HEK293 (cell line): ENCODE results near the gene METTL16.

Source experiments
- BCL11A ChIP-seq: fragments of 450-650 bp; formaldehyde crosslinking; IDR thresholded peaks from 2 replicates; pipeline ENCODE4 v1.5.1; 2016; ENCODE audit warnings: low read depth, missing biosample characterization, missing genetic modification characterization
- GLI2 ChIP-seq: fragments of 450-650 bp; formaldehyde crosslinking; IDR thresholded peaks from 2 replicates; pipeline ENCODE4; 2017; ENCODE audit warnings: missing biosample characterization, missing genetic modification characterization, low read depth, borderline replicate concordance
- IKZF3 ChIP-seq: fragments of 450-650 bp; IDR thresholded peaks from 2 replicates; pipeline ENCODE4 v1.5.0; 2018; ENCODE audit warnings: missing biosample characterization, mild to moderate bottlenecking, missing genetic modification characterization, moderate library complexity
- RBAK ChIP-seq: fragments of 450-650 bp; formaldehyde crosslinking; IDR thresholded peaks from 2 replicates; pipeline ENCODE4 v1.5.1; 2016; ENCODE audit warnings: missing biosample characterization, missing genetic modification characterization
- WT1 ChIP-seq: fragments of 450-650 bp; formaldehyde crosslinking; IDR thresholded peaks from 2 replicates; pipeline ENCODE4 v1.5.1; 2016; ENCODE audit warnings: missing biosample characterization, missing genetic modification characterization
- YY1 ChIP-seq: fragments of 450-650 bp; formaldehyde crosslinking; IDR thresholded peaks from 2 replicates; pipeline ENCODE4 v1.5.1; 2018; ENCODE audit warnings: missing biosample characterization, missing genetic modification characterization
- ZBTB17 ChIP-seq: fragments of 450-650 bp; formaldehyde crosslinking; IDR thresholded peaks from 2 replicates; pipeline ENCODE4 v1.5.1; 2016; ENCODE audit warnings: missing biosample characterization, missing genetic modification characterization
- ZBTB8A ChIP-seq: fragments of 450-650 bp; formaldehyde crosslinking; IDR thresholded peaks from 2 replicates; pipeline ENCODE4 v1.5.1; 2016; ENCODE audit warnings: missing biosample characterization, missing genetic modification characterization
- ZFP3 ChIP-seq: fragments of 450-650 bp; formaldehyde crosslinking; IDR thresholded peaks from 2 replicates; pipeline ENCODE4 v1.5.1; 2016; ENCODE audit warnings: low read depth, missing biosample characterization, missing genetic modification characterization
- ZNF114 ChIP-seq: fragments of 450-650 bp; formaldehyde crosslinking; IDR thresholded peaks from 2 replicates; pipeline ENCODE4 v1.5.0; 2017; ENCODE audit warnings: missing biosample characterization, missing genetic modification characterization
- ZNF138 ChIP-seq: fragments of 450-650 bp; formaldehyde crosslinking; IDR thresholded peaks from 2 replicates; pipeline ENCODE4 v1.5.1; 2016; ENCODE audit warnings: missing biosample characterization, missing genetic modification characterization, borderline replicate concordance
- ZNF140 ChIP-seq: fragments of 450-650 bp; formaldehyde crosslinking; IDR thresholded peaks from 2 replicates; pipeline ENCODE4 v1.5.1; 2016; ENCODE audit warnings: missing biosample characterization, missing genetic modification characterization
- ZNF211 ChIP-seq: fragments of 450-650 bp; formaldehyde crosslinking; IDR thresholded peaks from 2 replicates; pipeline ENCODE4 v1.5.1; 2016; ENCODE audit warnings: low read depth, missing biosample characterization, missing genetic modification characterization
- ZNF248 ChIP-seq: fragments of 450-650 bp; formaldehyde crosslinking; IDR thresholded peaks from 2 replicates; pipeline ENCODE4 v1.5.1; 2017; ENCODE audit warnings: missing biosample characterization, missing genetic modification characterization
- ZNF423 ChIP-seq: fragments of 450-650 bp; formaldehyde crosslinking; IDR thresholded peaks from 2 replicates; pipeline ENCODE4 v1.5.1; 2016; ENCODE audit warnings: missing biosample characterization, missing genetic modification characterization
- ZNF426 ChIP-seq: fragments of 450-650 bp; formaldehyde crosslinking; IDR thresholded peaks from 2 replicates; pipeline ENCODE4 v1.5.1; 2017; ENCODE audit warnings: missing biosample characterization, missing genetic modification characterization, mild to moderate bottlenecking, inconsistent platforms, moderate library complexity
- ZNF544 ChIP-seq: fragments of 450-650 bp; formaldehyde crosslinking; IDR thresholded peaks from 2 replicates; pipeline ENCODE4 v1.5.0; 2017; ENCODE audit warnings: missing biosample characterization, missing genetic modification characterization
- ZNF549 ChIP-seq: fragments of 450-650 bp; IDR thresholded peaks from 2 replicates; pipeline ENCODE4 v1.5.1; 2018; ENCODE audit warnings: missing biosample characterization, missing genetic modification characterization, mild to moderate bottlenecking, inconsistent platforms, moderate library complexity
- ZNF558 ChIP-seq: fragments of 450-650 bp; formaldehyde crosslinking; IDR thresholded peaks from 2 replicates; pipeline ENCODE4 v1.5.1; 2016; ENCODE audit warnings: missing biosample characterization, missing genetic modification characterization
- ZNF596 ChIP-seq: fragments of 450-650 bp; IDR thresholded peaks from 2 replicates; pipeline ENCODE4 v1.5.0; 2018; ENCODE audit warnings: missing biosample characterization, mild to moderate bottlenecking, missing genetic modification characterization, moderate library complexity
- ZNF624 ChIP-seq: fragments of 450-650 bp; formaldehyde crosslinking; IDR thresholded peaks from 2 replicates; pipeline ENCODE4 v1.5.1; 2017; ENCODE audit warnings: missing biosample characterization, missing genetic modification characterization
- ZNF626 ChIP-seq: fragments of 450-650 bp; sonication (Bioruptor Pico); formaldehyde crosslinking; IDR thresholded peaks from 2 replicates; pipeline ENCODE4 v1.5.1; 2018; ENCODE audit warnings: missing biosample characterization, missing genetic modification characterization, inconsistent platforms
- ZNF629 ChIP-seq: fragments of 450-650 bp; formaldehyde crosslinking; IDR thresholded peaks from 2 replicates; pipeline ENCODE4 v1.5.1; 2017; ENCODE audit warnings: missing biosample characterization, missing genetic modification characterization
- ZNF654 ChIP-seq: fragments of 450-650 bp; formaldehyde crosslinking; IDR thresholded peaks from 2 replicates; pipeline ENCODE4 v1.5.1; 2016; ENCODE audit warnings: low read depth, missing biosample characterization, missing genetic modification characterization
- ZNF664 ChIP-seq: fragments of 450-650 bp; formaldehyde crosslinking; IDR thresholded peaks from 2 replicates; pipeline ENCODE4 v1.5.1; 2016; ENCODE audit warnings: missing biosample characterization, missing genetic modification characterization
- ZSCAN16 ChIP-seq: fragments of 450-650 bp; formaldehyde crosslinking; IDR thresholded peaks from 2 replicates; pipeline ENCODE4 v1.5.1; 2016; ENCODE audit warnings: missing biosample characterization, missing genetic modification characterization
- ZSCAN23 ChIP-seq: fragments of 450-650 bp; formaldehyde crosslinking; IDR thresholded peaks from 2 replicates; pipeline ENCODE4 v1.5.1; 2016; ENCODE audit warnings: missing biosample characterization, missing genetic modification characterization
- TF ChIP-seq, protein P1 (sequence below): fragments of 450-650 bp; formaldehyde crosslinking; IDR thresholded peaks from 2 replicates; pipeline ENCODE4 v1.5.1; 2016; ENCODE audit warnings: missing biosample characterization, missing genetic modification characterization
- TF ChIP-seq, protein P2 (sequence below): fragments of 450-650 bp; formaldehyde crosslinking; IDR thresholded peaks from 2 replicates; pipeline ENCODE4 v1.5.1; 2016; ENCODE audit warnings: missing biosample characterization, missing genetic modification characterization
- TF ChIP-seq, protein P3 (sequence below): fragments of 450-650 bp; formaldehyde crosslinking; IDR thresholded peaks from 2 replicates; pipeline ENCODE4 v1.5.1; 2016; ENCODE audit warnings: missing biosample characterization, missing genetic modification characterization, low read depth
- TF ChIP-seq, protein P4 (sequence below): fragments of 450-650 bp; formaldehyde crosslinking; conservative IDR thresholded peaks from 2 replicates; pipeline ENCODE4 v1.5.1; 2016; ENCODE audit warnings: low read depth, missing biosample characterization, missing genetic modification characterization
- TF ChIP-seq, protein P5 (sequence below): fragments of 450-650 bp; formaldehyde crosslinking; IDR thresholded peaks from 2 replicates; pipeline ENCODE4 v1.5.1; 2016; ENCODE audit warnings: missing biosample characterization, missing genetic modification characterization

The METTL16 gene

DNA sequence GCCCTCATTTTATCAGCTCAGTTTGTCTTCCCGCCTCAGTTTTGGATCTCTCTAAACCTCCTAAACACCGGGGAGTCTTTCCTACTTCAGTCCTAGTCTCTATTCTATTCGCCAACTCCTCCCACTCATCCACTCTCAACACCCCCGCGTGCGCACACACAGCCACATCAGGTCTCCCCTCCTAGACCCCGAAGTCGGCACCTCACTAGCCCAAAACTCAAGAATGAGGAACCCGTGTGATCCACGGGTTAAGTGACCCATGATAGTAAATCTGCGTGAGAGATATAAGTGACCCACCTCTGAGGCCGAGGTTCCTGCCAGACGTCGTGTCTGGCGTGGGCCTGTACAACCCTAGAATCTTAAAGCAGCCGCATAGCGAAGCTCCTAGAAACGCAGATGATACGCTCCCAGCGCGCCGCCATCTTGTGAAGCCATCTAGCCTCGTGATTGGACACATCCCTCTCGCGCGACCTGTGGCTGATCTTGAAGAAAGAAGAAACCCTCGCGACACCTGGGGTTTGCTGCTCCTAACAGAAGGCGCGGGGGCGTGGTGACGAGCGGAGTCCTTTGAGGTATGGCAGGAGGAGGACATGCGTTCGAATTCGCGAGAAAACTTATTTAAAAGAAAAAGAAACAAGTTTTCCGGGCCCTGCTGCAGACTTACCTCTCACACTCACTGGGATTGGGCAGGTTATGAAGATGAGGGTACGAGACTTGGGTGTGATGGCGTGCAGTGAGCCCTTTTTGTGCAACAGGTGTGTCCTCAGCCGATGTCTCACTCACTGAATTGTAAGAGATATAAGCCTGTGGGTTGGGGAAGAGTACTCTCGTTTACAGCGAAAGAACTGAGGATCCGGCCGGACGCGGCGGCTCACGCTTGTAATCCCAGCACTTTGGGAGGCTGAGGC is at the start of gene METTL16 (continued):
- no peak for TF ChIP-seq ZNF423
- no peak for TF ChIP-seq GLI2
- TF ChIP-seq, protein P1, sequence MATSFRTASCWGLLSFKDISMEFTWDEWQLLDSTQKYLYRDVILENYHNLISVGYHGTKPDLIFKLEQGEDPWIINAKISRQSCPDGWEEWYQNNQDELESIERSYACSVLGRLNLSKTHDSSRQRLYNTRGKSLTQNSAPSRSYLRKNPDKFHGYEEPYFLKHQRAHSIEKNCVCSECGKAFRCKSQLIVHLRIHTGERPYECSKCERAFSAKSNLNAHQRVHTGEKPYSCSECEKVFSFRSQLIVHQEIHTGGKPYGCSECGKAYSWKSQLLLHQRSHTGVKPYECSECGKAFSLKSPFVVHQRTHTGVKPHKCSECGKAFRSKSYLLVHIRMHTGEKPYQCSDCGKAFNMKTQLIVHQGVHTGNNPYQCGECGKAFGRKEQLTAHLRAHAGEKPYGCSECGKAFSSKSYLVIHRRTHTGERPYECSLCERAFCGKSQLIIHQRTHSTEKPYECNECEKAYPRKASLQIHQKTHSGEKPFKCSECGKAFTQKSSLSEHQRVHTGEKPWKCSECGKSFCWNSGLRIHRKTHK, result no peak
- no peak for TF ChIP-seq ZNF114 (tag by site-specific recombination)
- TF ChIP-seq ZNF544 (tag by site-specific recombination), result no peak
- no peak for TF ChIP-seq ZNF248 (tag by site-specific recombination)
- no peak for TF ChIP-seq ZSCAN16
- TF ChIP-seq ZNF629, result peak; percentile 39; the same call in 1 of the 2 replicates
- no peak for TF ChIP-seq ZBTB8A (tag by site-specific recombination)
- TF ChIP-seq ZNF426, result no peak
- TF ChIP-seq ZNF211, result no peak
- no peak for TF ChIP-seq ZNF624 (tag by site-specific recombination)
- TF ChIP-seq BCL11A, result no peak
- TF ChIP-seq, protein P2, sequence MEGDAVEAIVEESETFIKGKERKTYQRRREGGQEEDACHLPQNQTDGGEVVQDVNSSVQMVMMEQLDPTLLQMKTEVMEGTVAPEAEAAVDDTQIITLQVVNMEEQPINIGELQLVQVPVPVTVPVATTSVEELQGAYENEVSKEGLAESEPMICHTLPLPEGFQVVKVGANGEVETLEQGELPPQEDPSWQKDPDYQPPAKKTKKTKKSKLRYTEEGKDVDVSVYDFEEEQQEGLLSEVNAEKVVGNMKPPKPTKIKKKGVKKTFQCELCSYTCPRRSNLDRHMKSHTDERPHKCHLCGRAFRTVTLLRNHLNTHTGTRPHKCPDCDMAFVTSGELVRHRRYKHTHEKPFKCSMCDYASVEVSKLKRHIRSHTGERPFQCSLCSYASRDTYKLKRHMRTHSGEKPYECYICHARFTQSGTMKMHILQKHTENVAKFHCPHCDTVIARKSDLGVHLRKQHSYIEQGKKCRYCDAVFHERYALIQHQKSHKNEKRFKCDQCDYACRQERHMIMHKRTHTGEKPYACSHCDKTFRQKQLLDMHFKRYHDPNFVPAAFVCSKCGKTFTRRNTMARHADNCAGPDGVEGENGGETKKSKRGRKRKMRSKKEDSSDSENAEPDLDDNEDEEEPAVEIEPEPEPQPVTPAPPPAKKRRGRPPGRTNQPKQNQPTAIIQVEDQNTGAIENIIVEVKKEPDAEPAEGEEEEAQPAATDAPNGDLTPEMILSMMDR (tag by site-specific recombination), result no peak
- TF ChIP-seq, protein P3, sequence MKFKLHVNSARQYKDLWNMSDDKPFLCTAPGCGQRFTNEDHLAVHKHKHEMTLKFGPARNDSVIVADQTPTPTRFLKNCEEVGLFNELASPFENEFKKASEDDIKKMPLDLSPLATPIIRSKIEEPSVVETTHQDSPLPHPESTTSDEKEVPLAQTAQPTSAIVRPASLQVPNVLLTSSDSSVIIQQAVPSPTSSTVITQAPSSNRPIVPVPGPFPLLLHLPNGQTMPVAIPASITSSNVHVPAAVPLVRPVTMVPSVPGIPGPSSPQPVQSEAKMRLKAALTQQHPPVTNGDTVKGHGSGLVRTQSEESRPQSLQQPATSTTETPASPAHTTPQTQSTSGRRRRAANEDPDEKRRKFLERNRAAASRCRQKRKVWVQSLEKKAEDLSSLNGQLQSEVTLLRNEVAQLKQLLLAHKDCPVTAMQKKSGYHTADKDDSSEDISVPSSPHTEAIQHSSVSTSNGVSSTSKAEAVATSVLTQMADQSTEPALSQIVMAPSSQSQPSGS (tag by site-specific recombination), result no peak
- no peak for TF ChIP-seq ZNF138 (tag by site-specific recombination)
- TF ChIP-seq ZNF664 (tag by site-specific recombination), result peak; percentile 21; the same call in 1 of the 2 replicates
- TF ChIP-seq ZNF558 (tag by site-specific recombination), result no peak
- TF ChIP-seq, protein P4, sequence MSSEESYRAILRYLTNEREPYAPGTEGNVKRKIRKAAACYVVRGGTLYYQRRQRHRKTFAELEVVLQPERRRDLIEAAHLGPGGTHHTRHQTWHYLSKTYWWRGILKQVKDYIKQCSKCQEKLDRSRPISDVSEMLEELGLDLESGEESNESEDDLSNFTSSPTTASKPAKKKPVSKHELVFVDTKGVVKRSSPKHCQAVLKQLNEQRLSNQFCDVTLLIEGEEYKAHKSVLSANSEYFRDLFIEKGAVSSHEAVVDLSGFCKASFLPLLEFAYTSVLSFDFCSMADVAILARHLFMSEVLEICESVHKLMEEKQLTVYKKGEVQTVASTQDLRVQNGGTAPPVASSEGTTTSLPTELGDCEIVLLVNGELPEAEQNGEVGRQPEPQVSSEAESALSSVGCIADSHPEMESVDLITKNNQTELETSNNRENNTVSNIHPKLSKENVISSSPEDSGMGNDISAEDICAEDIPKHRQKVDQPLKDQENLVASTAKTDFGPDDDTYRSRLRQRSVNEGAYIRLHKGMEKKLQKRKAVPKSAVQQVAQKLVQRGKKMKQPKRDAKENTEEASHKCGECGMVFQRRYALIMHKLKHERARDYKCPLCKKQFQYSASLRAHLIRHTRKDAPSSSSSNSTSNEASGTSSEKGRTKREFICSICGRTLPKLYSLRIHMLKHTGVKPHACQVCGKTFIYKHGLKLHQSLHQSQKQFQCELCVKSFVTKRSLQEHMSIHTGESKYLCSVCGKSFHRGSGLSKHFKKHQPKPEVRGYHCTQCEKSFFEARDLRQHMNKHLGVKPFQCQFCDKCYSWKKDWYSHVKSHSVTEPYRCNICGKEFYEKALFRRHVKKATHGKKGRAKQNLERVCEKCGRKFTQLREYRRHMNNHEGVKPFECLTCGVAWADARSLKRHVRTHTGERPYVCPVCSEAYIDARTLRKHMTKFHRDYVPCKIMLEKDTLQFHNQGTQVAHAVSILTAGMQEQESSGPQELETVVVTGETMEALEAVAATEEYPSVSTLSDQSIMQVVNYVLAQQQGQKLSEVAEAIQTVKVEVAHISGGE, result 0 out of 2 replicates have a peak, but pooled peaks have one; percentile 10
- TF ChIP-seq ZNF596, result no peak
- TF ChIP-seq YY1 (tag by site-specific recombination), result peak; percentile 87
- TF ChIP-seq ZNF654 (tag by site-specific recombination), result no peak
- no peak for TF ChIP-seq IKZF3 (tag by site-specific recombination)
- no peak for TF ChIP-seq ZSCAN23
- TF ChIP-seq ZBTB17 (tag by site-specific recombination), result peak; percentile 92
- TF ChIP-seq, protein P5, sequence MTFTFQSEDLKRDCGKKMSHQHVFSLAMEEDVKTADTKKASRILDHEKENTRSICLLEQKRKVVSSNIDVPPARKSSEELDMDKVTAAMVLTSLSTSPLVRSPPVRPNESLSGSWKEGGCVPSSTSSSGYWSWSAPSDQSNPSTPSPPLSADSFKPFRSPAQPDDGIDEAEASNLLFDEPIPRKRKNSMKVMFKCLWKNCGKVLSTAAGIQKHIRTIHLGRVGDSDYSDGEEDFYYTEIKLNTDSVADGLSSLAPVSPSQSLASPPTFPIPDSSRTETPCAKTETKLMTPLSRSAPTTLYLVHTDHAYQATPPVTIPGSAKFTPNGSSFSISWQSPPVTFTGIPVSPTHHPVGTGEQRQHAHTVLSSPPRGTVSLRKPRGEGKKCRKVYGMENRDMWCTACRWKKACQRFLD (tag by site-specific recombination), result no peak
- TF ChIP-seq ZNF626 (tag by site-specific recombination), result no peak
- no peak for TF ChIP-seq ZNF549
- no peak for TF ChIP-seq WT1 (tag by site-specific recombination)
- TF ChIP-seq ZFP3 (tag by site-specific recombination), result no peak
- TF ChIP-seq RBAK, result no peak
- no peak for TF ChIP-seq ZNF140 (tag by site-specific recombination)
